HG03439 (cell line): ENCODE measurements around the gene VRK2.
"Not testable (repeated sequence)": the region's sequence is repeated elsewhere in the genome, so short reads cannot be mapped to it uniquely, and the experiment has no call there.

Experiments
- ATAC-seq: cut with Tn5 transposase; IDR thresholded peaks from one replicate; pipeline ENCODE4 v1.9.1; 2021; ENCODE audit warnings: mild to moderate bottlenecking, moderate library complexity; ENCODE audit not compliant: unreplicated experiment

Gene VRK2

GRCh38 chr2:58156780-58157179 is 110.2 kb downstream of the VRK2 start:
- ATAC-seq: no peak

GRCh38 chr2:58157754-58158153 is 111.1 kb downstream of the VRK2 start:
- no peak for ATAC-seq

- ATAC-seq: no peak
Measured at GRCh38 chr2:58158481-58158880, 111.9 kb downstream of the VRK2 start.

GRCh38 chr2:58163913-58164312 is 117.3 kb downstream of the VRK2 start:
- ATAC-seq: no peak

DNA sequence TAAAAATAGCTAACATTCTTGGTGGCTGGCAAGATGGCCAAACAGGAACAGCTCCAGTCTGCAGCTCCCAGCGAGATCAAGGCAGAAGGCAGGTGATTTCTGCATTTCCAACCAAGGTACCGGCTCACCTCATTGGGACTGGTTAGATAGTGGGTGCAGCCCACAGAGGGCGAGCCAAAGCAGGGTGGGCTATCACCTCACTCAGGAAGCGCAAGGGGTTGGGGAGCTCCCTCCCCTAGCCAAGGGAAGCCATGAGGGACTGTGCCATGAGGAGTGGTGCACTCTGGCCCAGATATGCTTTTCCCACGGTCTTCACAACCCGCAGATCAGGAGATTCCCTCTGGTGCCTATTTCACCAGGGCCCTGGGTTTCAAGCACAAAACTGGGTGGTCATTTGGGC is 121.5 kb downstream of the VRK2 start:
- ATAC-seq: not testable (repeated sequence)

DNA sequence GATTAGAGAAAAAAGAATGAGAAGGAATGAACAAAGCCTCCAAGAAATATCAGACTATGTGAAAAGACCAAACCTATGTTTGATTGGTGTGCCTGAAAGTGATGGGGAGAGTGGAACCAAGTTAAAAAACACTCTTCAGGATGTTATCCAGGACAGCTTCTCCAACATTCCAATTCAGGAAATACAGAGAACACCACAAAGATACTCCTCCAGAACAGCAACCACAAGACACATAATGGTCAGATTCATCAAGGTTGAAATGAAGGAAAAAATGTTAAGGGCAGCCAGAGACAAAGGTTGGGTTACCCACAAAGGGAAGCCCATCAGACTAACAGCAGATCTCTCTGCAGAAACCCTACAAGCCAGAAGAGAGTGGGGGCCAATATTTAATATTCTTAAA is 123.2 kb downstream of the VRK2 start:
- not testable (repeated sequence) for ATAC-seq

GRCh38 chr2:58170334-58170933 is 123.8 kb downstream of the VRK2 start:
- ATAC-seq: not testable (repeated sequence)

GRCh38 chr2:58171831-58172230 is 125.2 kb downstream of the VRK2 start:
- ATAC-seq: not testable (repeated sequence)

GRCh38 chr2:58177187-58177586 is 130.6 kb downstream of the VRK2 start:
- not testable (repeated sequence) for ATAC-seq

GRCh38 chr2:58180175-58180574 is 133.6 kb downstream of the VRK2 start:
- ATAC-seq: not testable (repeated sequence)

GRCh38 chr2:58180635-58181034 is 134.0 kb downstream of the VRK2 start:
- ATAC-seq: no peak

- no peak for ATAC-seq
Measured at GRCh38 chr2:58182527-58182926, 135.9 kb downstream of the VRK2 start.

DNA sequence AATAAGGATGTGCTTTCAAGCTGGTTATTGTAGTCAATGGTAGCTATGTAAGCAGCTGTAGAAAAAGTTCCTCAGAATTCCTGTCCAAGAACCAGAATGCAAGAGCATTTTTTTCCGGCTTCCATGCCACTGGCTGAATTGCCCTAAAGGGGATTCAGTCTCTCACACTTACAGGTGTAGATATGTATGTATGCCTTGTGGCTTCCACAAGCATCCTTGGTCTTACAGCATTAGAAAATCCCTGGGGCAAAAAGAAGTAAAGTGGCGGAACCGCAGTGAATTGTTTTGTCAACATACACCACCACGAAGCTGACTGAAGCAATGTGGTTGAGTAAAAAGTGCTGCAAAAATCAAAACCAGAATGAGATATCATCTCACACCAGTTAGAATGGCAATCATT is 139.9 kb downstream of the VRK2 start:
- no peak for ATAC-seq

DNA sequence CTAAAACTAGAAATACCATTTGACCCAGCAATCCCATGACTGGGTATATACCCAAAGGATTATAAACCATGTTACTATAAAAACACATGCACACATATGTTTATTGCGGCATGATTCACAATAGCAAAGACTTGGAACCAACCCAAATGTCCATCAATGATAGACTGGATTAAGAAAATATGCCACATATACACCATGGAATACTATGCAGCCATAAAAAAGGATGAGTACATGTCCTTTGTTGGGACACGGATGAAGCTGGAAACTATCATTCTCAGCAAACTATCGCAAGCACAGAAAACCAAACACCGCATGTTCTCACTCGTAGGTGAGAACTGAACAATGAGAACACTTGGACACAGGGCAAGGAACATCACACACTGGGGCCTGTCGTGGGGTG is 140.4 kb downstream of the VRK2 start:
- ATAC-seq: not testable (repeated sequence)

GRCh38 chr2:58194458-58194857 is 147.9 kb downstream of the VRK2 start:
- ATAC-seq: no peak

- ATAC-seq: no peak
Measured at GRCh38 chr2:58195662-58196061, 149.1 kb downstream of the VRK2 start.

- ATAC-seq: no peak
Measured at GRCh38 chr2:58197894-58198293, 151.3 kb downstream of the VRK2 start.

- ATAC-seq: no peak
Measured at GRCh38 chr2:58202404-58202803, 155.8 kb downstream of the VRK2 start.

DNA sequence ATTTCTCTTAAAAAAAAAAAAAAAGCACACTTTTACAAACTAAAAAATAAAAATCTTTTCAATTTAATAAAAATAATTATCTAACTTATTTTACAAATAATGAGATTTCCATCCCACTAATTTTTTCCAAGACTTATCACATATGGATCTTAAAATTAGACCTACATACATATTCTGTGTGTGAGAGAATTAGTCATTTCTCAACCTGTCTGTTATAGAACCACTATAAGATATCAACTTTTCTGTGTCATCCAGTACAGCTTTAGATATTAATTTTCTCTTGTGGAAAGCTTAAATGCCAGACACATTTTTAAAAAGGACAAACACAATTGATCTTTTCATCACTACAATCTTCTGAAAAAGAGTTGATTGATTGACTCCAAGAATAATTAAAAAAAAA is 156.4 kb downstream of the VRK2 start:
- ATAC-seq: no peak

DNA sequence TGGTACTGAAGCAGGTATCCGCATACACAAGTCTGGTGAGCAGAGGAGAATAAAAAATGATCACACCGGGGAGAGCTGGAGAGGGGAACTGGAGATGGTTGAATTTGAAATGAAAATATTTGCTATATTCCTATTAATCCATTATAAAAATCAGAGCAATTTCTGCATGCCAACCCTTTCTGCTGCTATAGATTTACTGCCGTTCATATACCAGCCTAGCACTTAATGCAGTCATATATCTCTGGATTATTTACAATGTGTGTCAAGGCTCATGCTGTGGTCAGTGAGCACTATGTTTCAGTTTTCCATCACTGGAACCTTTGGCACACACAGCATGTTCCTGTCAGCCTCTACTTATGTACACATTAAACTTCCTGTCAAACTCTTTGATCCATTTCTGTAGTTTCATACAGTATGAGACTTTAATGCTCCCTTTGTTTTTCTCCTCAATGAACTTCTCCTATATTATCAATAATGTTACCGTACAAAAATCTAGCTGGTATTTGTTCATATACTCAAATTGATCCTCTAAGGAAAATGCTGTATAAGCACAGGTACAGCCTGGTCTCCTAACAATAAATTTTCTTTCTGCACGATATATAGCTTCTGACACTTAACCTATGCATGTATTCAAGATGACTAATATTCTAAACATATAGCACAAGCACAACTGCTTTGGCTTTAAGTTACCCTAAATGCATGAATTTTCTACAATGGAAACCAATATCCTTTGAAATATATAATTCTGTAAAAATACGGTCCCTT is 157.8 kb downstream of the VRK2 start:
- ATAC-seq: no peak

- no peak for ATAC-seq
Measured at GRCh38 chr2:58206785-58207184, 160.2 kb downstream of the VRK2 start.

GRCh38 chr2:58207189-58207588 is 160.6 kb downstream of the VRK2 start:
- no peak for ATAC-seq
